ENCODE results near the gene NAALADL2. TPM values are rescaled to one million over a fixed set of nuclear protein-coding genes. Genes with fewer than 3 reads are reported as not detected.

The NAALADL2 gene
- total and polyA plus RNA-seq, 2 of the 4 experiments (the other 2 are of a cell fraction), result 3.8 to 19.2 TPM

DNA sequence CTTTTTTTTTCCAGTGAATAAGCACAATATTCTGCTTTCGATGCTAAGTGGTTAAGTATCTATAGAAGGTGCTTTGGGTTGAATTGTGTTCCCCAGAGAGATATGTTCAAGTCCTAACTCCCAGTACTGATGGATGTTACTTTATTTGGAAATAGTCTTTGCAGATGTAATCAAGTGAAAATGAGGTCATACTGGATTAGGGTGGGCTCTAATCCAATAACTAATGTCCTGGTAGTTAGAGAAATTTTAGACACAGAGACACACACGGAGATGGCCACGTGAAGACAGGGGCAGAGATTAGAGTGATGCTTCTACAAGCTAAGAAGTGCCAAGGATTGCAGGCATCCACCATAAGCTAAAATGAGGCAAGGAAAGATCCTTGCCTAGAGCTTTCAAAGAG is 662.3 kb downstream of the NAALADL2 start:
- H3K14ac ChIP-seq (replicated peaks; ENCODE audit: low read depth, low read length), result no peak overlapping the region
- H2BK5ac ChIP-seq (ENCODE audit: low read depth, low read length, poor library complexity, severe bottlenecking), result no peak overlapping the region
- H3K4ac ChIP-seq (ENCODE audit: low read depth, low read length), result no peak overlapping the region
- no peaks in the 10 kb centered on the region for H3K79me1 ChIP-seq (ENCODE audit: low read depth in 1 of 2, low read length in 2 of 2)
- no peak overlapping the region for H2AFZ ChIP-seq (replicated peaks; ENCODE audit: low read length, poor library complexity)
- no peaks in the 10 kb centered on the region for H3K36me3 ChIP-seq (ENCODE audit: control insufficient read depth, insufficient read depth, low read length)
- no peaks in the 10 kb centered on the region; the same call in 1 of the 2 replicates for H3K4me1 ChIP-seq (ENCODE audit: control insufficient read depth, insufficient read depth, low read length)
- no peak for TF ChIP-seq MAFK (IDR thresholded peaks at IDR 0.05; ENCODE audit: low read depth, low read length)
- no peak for TF ChIP-seq CHD1 (IDR thresholded peaks at IDR 0.05; ENCODE audit: low read depth, low read length)
- TF ChIP-seq, protein P1, sequence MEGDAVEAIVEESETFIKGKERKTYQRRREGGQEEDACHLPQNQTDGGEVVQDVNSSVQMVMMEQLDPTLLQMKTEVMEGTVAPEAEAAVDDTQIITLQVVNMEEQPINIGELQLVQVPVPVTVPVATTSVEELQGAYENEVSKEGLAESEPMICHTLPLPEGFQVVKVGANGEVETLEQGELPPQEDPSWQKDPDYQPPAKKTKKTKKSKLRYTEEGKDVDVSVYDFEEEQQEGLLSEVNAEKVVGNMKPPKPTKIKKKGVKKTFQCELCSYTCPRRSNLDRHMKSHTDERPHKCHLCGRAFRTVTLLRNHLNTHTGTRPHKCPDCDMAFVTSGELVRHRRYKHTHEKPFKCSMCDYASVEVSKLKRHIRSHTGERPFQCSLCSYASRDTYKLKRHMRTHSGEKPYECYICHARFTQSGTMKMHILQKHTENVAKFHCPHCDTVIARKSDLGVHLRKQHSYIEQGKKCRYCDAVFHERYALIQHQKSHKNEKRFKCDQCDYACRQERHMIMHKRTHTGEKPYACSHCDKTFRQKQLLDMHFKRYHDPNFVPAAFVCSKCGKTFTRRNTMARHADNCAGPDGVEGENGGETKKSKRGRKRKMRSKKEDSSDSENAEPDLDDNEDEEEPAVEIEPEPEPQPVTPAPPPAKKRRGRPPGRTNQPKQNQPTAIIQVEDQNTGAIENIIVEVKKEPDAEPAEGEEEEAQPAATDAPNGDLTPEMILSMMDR (conservative IDR thresholded peaks at IDR 0.05; ENCODE audit: low read depth, low read length), result no peak
- no peak for TF ChIP-seq RCOR1 (IDR thresholded peaks at IDR 0.05; ENCODE audit: insufficient replicate concordance, low read length)
- TF ChIP-seq, protein P2, sequence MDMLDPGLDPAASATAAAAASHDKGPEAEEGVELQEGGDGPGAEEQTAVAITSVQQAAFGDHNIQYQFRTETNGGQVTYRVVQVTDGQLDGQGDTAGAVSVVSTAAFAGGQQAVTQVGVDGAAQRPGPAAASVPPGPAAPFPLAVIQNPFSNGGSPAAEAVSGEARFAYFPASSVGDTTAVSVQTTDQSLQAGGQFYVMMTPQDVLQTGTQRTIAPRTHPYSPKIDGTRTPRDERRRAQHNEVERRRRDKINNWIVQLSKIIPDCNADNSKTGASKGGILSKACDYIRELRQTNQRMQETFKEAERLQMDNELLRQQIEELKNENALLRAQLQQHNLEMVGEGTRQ (IDR thresholded peaks at IDR 0.05; ENCODE audit: low read depth, low read length), result no peak
- TF ChIP-seq CEBPB (IDR thresholded peaks at IDR 0.05; ENCODE audit: low read depth, low read length), result no peak
- TF ChIP-seq, protein P3, sequence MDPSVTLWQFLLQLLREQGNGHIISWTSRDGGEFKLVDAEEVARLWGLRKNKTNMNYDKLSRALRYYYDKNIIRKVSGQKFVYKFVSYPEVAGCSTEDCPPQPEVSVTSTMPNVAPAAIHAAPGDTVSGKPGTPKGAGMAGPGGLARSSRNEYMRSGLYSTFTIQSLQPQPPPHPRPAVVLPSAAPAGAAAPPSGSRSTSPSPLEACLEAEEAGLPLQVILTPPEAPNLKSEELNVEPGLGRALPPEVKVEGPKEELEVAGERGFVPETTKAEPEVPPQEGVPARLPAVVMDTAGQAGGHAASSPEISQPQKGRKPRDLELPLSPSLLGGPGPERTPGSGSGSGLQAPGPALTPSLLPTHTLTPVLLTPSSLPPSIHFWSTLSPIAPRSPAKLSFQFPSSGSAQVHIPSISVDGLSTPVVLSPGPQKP (IDR thresholded peaks at IDR 0.05; ENCODE audit: borderline replicate concordance, low read depth, low read length), result no peak
- no peak for TF ChIP-seq POLR2A (IDR thresholded peaks at IDR 0.05; ENCODE audit: low read depth, low read length)
- TF ChIP-seq FOS (IDR thresholded peaks at IDR 0.05; ENCODE audit: low read depth, low read length), result no peak
- TF ChIP-seq MXI1 (IDR thresholded peaks at IDR 0.05; ENCODE audit: borderline replicate concordance, low read depth, low read length), result no peak
- TF ChIP-seq SMC3 (IDR thresholded peaks at IDR 0.05; ENCODE audit: low read depth, low read length), result no peak
- TF ChIP-seq RAD21 (IDR thresholded peaks at IDR 0.05; ENCODE audit: low read length), result no peak
- TF ChIP-seq RFX5 (IDR thresholded peaks at IDR 0.05; ENCODE audit: low read depth, low read length), result no peak
- no peak for TF ChIP-seq MAZ (IDR thresholded peaks at IDR 0.05; ENCODE audit: borderline replicate concordance, low read depth, low read length)
- no peak for TF ChIP-seq NFE2L2 (IDR thresholded peaks at IDR 0.05; ENCODE audit: low read depth, low read length)
- no peak for TF ChIP-seq BHLHE40 (IDR thresholded peaks at IDR 0.05; ENCODE audit: low read depth, low read length)
- H3K18ac ChIP-seq (ENCODE audit: low read depth, low read length), result no peak overlapping the region
- no peak for DNase-seq
- no peak overlapping the region for H2AK9ac ChIP-seq (replicated peaks; ENCODE audit: low read depth, low read length, poor library complexity)
- no peak overlapping the region for H3K4me2 ChIP-seq (ENCODE audit: low read depth, low read length)
- no peak overlapping the region for H4K5ac ChIP-seq (ENCODE audit: low read depth, low read length)
- H3K9me3 ChIP-seq (ENCODE audit: control insufficient read depth, insufficient read depth, low read length), result no peaks in the 10 kb centered on the region
- no peak overlapping the region for H4K8ac ChIP-seq (ENCODE audit: low read depth in 2 of 2, low read length in 2 of 2)
- CTCF ChIA-PET, result no interaction called here
- H3K56ac ChIP-seq (ENCODE audit: extremely low read depth, insufficient read depth, low read length), result no peak overlapping the region
- intact Hi-C loops (cut with micrococcal nuclease) (no loop called here), dilution Hi-C loops (cut with HindIII; ENCODE audit: low sequenced_read_pairs, unreplicated experiment) (no loop called here), in situ Hi-C loops (cut with MboI; ENCODE audit: low sequenced_read_pairs) (no loop called here)
- H4K20me1 ChIP-seq (ENCODE audit: insufficient read depth, low read length), result no peaks in the 10 kb centered on the region
- ATAC-seq (ENCODE audit: low read depth), result no peak
- H3K9me1 ChIP-seq (ENCODE audit: insufficient read depth, low read length), result no peaks in the 10 kb centered on the region
- no peak overlapping the region for H2BK15ac ChIP-seq (ENCODE audit: low read depth, low read length)
- POLR2A ChIA-PET (ENCODE audit: unreplicated experiment), result no interaction called here
- H3K4me3 ChIP-seq (ENCODE audit: insufficient read depth, low read depth, low read length), result no peak overlapping the region
- no TSS peak for BruUV-seq (replicated peaks)
- no peak overlapping the region for H4K91ac ChIP-seq (ENCODE audit: insufficient read depth, low read depth, low read length)
- no CpG with 5 or more reads among the region's 3 CpGs for WGBS, 2 experiments (ENCODE audit: extremely low coverage in 2 of 2, insufficient read length in 1 of 2)
- no peak overlapping the region for H2AK5ac ChIP-seq (ENCODE audit: low read depth, low read length)
- H3K27ac ChIP-seq (ENCODE audit: insufficient read depth, low read length), result no peak overlapping the region
- no peak overlapping the region for H3K9ac ChIP-seq (ENCODE audit: low read depth, low read length)
- no peak overlapping the region for H2BK120ac ChIP-seq (ENCODE audit: low read depth, low read length)
- no peak overlapping the region for H3K23ac ChIP-seq (ENCODE audit: low read depth, low read length)
- H3K27me3 ChIP-seq (ENCODE audit: control insufficient read depth, insufficient read depth, low read length), result no peaks in the 10 kb centered on the region
- no peak overlapping the region for H2BK20ac ChIP-seq (ENCODE audit: low read depth, low read length)

Measured in IMR-90 (cell line).